HepG2 (cell line): Measurements from ENCODE around the gene THOC7. TPM values are rescaled to one million over a fixed set of nuclear protein-coding genes. Genes with fewer than 3 reads are reported as not detected.

Source experiments
- BHLHE40 ChIP-seq: IDR thresholded peaks from 2 replicates; pipeline ENCODE4 v1.6.1; 2011; ENCODE audit warnings: low read length, improper control_type of control experiment
- DR1 ChIP-seq: sonication (generic); formaldehyde crosslinking; IDR thresholded peaks from 2 replicates; pipeline ENCODE4 v1.8.0; 2021; ENCODE audit warnings: mild to moderate bottlenecking, missing genetic modification reagents, inconsistent platforms
- FOXK1 ChIP-seq: sonication (generic); formaldehyde crosslinking; IDR thresholded peaks from 2 replicates; pipeline ENCODE4 v1.4.0; 2020; ENCODE audit warnings: low read depth, missing genetic modification reagents, borderline replicate concordance
- HMG20A ChIP-seq: IDR thresholded peaks from 2 replicates; pipeline ENCODE4 v1.6.1; 2016; ENCODE audit warnings: borderline replicate concordance
- SCMH1 ChIP-seq: sonication (generic); formaldehyde crosslinking; IDR thresholded peaks from 2 replicates; pipeline ENCODE4 v1.9.0; 2021; ENCODE audit warnings: missing genetic modification reagents, mild to moderate bottlenecking, borderline replicate concordance
- TBL1XR1 ChIP-seq: fragments of 150-350 bp; IDR thresholded peaks from 2 replicates; pipeline ENCODE4 v1.6.1; 2014; ENCODE audit warnings: borderline replicate concordance, low read length; ENCODE audit not compliant: partially characterized antibody
- ZFP37 ChIP-seq: sonication (generic); formaldehyde crosslinking; IDR thresholded peaks from 2 replicates; pipeline ENCODE4 v1.4.0; 2020; ENCODE audit warnings: missing genetic modification reagents, borderline replicate concordance
- ZNF260 ChIP-seq: sonication (generic); formaldehyde crosslinking; IDR thresholded peaks from 2 replicates; pipeline ENCODE4 v1.4.0; 2020; ENCODE audit warnings: missing genetic modification reagents, low read depth, mild to moderate bottlenecking, borderline replicate concordance
- ZNF589 ChIP-seq: sonication (generic); formaldehyde crosslinking; conservative IDR thresholded peaks from 2 replicates; pipeline ENCODE4 v1.8.0; 2022; ENCODE audit warnings: mild to moderate bottlenecking, moderate library complexity, missing genetic modification reagents
- ZNF746 ChIP-seq: sonication (generic); formaldehyde crosslinking; IDR thresholded peaks from 2 replicates; pipeline ENCODE4 v1.8.0; 2022; ENCODE audit warnings: mild to moderate bottlenecking, missing genetic modification reagents
- polyA plus RNA-seq, 8 experiments: library from polyadenylated mRNA; depleted of rRNA in 3 of 8; stranded (reverse) in 7 of 8; unstranded in 1 of 8; fragments of >200 nt; fragmentation: Illumina TruSeq in 4 of 8; extraction: Trizol in 4 of 8; gene quantifications; 2 replicates each; pipeline versions ENCODE4 v1.2.1 to v1.2.3, GENCODE V29; 2011 to 2016; ENCODE audit warnings: low read depth in 4 of 8, missing spikeins in 1 of 8, mixed read lengths in 1 of 8; ENCODE audit not compliant: insufficient read depth in 1 of 8
- total RNA-seq, 5 experiments: library from RNA; depleted of rRNA; stranded (reverse); fragments of >200 nt; fragmentation: Illumina TruSeq; extraction: Trizol; gene quantifications; 2 replicates each; pipeline ENCODE4 v1.2.3, GENCODE V29; 2016; ENCODE audit warnings: low read depth in 1 of 5
- TF ChIP-seq, protein P1 (sequence below): sonication (generic); formaldehyde crosslinking; IDR thresholded peaks from 2 replicates; pipeline ENCODE4 v1.4.0; 2020; ENCODE audit warnings: missing genetic modification reagents

THOC7 gene
- total and polyA plus RNA-seq, 2 of the 13 experiments (the other 11 are each of a cell fraction or from before 2014, with no cell fraction given): 32.8 to 63.5 TPM

DNA sequence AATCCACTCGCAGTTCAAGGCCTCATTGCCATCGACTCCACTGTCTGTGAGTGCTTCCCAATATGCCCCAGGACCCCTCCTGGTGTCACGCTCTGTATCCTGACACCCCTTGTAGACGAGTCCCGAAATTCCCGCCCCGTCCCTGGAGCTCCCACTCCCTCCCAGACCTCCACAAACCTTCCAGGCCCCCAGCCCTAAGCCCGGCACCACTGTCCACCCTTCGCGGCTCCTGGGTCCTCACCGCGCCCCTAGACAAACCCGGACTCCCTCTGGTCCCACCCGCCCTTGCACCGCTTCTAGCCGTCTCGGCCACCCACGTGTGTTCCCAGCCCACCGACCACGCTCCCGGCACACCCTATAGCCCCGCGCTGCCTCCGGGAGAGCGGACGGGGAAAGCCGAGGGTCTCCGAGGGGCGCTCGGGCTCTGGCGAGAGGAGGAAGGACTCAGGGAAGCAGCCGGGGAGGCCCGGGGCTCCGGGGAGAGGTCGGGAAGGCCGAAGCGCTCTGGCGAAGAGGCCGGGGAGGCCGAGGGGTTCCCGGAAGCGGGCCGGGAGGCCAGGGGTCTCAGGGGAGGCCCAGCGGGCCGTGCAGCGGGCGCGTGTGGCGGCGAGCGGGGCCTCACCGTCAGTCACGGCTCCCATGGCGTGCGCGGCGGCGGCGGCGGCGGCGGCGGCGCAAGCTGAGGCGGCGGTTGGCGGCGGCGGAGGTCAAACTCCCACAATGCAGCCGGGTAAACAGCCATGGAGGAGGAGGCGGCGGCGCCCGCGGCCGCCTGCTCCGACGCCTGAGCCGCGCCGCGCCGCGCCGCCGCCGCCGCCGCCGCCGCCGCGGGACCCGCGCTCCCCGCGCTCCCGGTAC is at the start of gene THOC7, which contains the start of gene ATXN7 (continued):
- TF ChIP-seq DR1 (CRISPR knock-in tag) (no peak), ZNF589 (peak; percentile 44; the same call in 1 of the 2 replicates), ZNF746 (CRISPR knock-in tag) (no peak), SCMH1 (no peak), ZFP37 (CRISPR knock-in tag) (no peak), HMG20A (CRISPR knock-in tag) (no peak), FOXK1 (CRISPR knock-in tag) (no peak), ZNF260 (no peak), BHLHE40 (no peak), TBL1XR1 (no peak)
- TF ChIP-seq, protein P1, sequence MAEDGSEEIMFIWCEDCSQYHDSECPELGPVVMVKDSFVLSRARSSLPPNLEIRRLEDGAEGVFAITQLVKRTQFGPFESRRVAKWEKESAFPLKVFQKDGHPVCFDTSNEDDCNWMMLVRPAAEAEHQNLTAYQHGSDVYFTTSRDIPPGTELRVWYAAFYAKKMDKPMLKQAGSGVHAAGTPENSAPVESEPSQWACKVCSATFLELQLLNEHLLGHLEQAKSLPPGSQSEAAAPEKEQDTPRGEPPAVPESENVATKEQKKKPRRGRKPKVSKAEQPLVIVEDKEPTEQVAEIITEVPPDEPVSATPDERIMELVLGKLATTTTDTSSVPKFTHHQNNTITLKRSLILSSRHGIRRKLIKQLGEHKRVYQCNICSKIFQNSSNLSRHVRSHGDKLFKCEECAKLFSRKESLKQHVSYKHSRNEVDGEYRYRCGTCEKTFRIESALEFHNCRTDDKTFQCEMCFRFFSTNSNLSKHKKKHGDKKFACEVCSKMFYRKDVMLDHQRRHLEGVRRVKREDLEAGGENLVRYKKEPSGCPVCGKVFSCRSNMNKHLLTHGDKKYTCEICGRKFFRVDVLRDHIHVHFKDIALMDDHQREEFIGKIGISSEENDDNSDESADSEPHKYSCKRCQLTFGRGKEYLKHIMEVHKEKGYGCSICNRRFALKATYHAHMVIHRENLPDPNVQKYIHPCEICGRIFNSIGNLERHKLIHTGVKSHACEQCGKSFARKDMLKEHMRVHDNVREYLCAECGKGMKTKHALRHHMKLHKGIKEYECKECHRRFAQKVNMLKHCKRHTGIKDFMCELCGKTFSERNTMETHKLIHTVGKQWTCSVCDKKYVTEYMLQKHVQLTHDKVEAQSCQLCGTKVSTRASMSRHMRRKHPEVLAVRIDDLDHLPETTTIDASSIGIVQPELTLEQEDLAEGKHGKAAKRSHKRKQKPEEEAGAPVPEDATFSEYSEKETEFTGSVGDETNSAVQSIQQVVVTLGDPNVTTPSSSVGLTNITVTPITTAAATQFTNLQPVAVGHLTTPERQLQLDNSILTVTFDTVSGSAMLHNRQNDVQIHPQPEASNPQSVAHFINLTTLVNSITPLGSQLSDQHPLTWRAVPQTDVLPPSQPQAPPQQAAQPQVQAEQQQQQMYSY (CRISPR knock-in tag): peak; percentile 45; the same call in 1 of the 2 replicates
